Activated naive CD4-positive, alpha-beta T cell treated with Interleukin-2 at 50 U/mL for 16 hours (primary cell): Measurements from ENCODE around the gene SLC7A9.
"Not testable (repeated sequence)": the region's sequence is repeated elsewhere in the genome, so short reads cannot be mapped to it uniquely, and the experiment has no call there.

Source experiments
- DNase-seq: peaks from one replicate; pipeline ENCODE4 v3.0.0-alpha.2; 2020

The SLC7A9 gene

DNA sequence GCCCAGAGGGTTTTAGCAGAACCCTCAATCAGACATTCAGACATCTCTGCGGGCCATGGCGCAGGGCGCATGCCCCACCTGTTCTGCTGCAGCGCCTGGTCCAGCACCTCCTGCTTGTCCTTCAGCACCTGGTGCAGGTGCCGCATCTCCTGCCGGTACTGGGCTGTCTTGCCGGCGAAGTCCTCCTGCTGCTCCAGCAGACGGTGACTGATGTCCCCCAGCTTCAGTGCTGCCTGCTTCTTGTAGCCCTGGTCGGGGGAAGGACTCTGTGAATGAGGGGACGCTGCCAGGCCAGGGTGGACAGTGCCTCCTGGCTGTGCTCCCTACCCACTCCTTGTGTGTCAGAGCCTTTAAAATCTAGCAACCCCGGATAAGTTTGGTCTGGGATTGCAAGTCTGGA lies 12.2 kb upstream of the SLC7A9 start:
- no peak for DNase-seq

DNA sequence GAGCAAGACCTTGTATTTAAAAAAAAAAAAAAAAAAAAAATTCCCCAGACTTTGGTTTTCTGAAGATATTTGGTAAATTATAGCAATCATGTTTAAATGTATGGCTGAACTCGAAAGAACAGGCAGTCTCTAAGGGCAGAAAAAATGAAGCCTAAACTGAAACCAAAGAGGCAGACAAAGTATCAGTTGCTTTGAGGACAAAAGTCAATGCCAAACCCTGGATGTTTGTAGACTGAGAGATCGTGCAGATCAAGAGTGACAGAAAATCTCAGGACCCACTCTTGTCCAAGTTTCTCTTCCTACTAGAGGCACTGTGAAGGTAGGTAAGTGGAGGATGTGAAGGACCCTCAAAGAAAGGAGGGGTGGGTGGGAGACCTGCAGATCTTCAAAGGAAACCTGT lies 11.1 kb upstream of the SLC7A9 start:
- no peak for DNase-seq

DNA sequence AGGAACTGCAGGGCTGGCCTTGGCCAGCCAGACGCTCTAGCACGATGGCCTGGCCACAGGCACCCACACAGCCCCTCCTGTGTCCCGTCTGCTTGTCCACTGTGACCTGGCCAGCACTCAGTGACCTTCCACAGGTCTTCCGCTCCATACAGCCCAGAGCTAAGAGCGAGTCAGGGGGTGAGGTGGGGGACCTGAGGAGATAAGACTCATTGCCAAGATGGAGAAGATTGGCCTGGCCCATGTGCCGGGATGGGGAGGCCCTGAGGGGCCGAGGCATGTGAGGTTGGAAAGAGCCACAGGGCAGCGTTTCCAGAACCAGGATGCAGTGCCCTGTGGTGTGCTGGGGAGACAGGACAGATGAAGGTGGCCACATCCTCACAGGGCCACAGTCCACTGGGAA lies 10.2 kb upstream of the SLC7A9 start:
- no peak for DNase-seq

DNA sequence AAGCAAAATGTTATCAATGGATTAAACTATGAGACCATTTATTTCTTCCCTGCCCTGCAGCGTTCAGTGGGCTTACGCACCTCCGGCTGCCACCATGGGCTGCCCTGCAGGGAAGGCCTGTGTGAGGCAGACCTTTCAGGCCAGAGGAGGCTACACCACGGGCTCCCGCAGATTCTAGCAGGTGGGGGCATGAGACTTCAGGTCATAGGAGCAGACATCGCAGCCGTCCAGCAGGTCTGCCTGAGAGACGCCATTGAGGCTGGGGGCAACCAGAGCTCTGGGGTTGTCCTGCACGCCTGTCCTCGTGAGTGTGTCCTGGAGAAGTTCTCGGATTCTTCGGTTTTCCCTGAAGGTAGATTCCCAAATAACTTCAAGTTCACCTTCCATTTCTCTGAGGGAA lies 9.4 kb upstream of the SLC7A9 start:
- DNase-seq: no peak

DNA sequence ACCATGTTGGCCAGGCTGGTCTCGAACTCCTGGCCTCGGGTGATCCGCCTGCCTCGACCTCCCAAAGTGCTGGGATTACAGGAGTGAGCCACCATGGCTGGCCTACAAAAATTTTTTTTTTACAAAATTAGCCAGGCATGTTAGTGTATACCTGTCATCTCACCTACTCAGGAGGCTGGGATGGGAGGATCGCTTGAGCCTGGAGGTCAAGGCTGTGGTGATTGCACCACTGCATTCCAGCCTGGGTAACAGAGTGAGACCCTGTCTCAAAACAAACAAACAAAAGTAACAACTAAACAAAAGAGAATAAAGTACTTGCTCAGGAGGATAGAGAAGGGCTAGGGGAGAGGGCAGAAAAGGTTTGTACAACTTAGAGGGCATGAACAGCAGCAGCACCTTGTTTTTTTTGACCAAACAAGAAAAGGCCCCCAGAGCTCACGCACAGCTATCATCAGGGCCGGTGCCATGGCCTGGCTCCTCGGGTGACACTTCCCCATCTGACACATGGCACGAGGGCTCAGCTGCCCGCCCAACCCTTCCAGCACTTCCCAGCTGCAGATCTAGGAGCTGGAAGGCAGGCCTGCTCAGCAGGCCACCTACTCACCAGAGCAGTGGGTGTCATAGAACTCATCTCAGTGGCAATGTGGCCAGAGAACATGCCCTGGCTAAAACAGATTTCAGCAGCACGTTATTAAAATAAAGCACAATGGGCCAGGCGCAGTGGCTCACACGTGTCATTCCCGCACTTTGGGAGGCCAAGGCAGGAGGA lies 8.6 kb upstream of the SLC7A9 start:
- no peak for DNase-seq

DNA sequence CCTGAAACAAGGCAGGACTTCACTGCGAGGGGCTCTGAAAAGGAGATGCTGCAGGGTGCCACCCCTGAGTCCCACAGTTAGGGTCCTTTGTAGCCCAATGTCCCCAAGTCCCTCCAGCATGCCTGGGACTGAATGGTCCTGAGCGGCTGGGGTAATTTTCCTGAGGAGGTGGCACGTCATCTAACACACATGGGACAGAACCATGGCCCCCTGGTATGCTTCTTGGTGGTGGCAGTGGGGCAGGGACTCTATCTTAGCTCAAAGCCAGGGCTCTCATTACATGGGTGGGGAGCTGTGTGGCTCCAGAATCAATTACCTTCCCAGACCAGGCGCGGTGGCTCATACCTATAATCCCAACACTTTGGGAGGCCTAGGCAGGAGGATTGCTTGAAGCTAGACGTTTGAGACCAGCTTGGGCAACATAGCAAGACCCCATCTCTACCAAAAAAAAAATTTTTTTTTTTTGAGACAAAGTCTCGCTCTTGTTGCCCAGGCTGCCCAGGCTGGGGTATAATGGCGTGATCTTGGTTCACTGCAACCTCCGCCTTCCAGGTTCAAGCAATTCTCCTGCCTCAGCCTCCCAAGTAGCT lies 7.9 kb upstream of the SLC7A9 start:
- no peak for DNase-seq

DNA sequence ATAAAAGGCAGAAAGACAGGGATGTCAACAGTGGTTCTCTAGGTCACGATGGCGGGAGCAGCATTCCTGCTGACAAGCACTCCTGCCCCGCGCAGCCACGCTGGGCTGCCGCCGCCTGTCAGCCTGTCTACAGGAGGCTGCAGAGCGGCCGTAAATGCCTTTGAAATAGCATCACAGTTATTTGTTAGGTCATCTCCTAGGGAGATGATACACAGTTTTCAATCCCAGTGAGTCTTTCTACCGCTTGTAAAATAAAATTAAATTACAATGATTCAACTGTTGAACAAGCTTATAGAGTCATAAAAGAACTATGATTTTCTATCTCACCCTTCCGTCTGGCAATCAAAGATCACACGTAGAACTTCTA lies 7.3 kb upstream of the SLC7A9 start:
- no peak for DNase-seq

DNA sequence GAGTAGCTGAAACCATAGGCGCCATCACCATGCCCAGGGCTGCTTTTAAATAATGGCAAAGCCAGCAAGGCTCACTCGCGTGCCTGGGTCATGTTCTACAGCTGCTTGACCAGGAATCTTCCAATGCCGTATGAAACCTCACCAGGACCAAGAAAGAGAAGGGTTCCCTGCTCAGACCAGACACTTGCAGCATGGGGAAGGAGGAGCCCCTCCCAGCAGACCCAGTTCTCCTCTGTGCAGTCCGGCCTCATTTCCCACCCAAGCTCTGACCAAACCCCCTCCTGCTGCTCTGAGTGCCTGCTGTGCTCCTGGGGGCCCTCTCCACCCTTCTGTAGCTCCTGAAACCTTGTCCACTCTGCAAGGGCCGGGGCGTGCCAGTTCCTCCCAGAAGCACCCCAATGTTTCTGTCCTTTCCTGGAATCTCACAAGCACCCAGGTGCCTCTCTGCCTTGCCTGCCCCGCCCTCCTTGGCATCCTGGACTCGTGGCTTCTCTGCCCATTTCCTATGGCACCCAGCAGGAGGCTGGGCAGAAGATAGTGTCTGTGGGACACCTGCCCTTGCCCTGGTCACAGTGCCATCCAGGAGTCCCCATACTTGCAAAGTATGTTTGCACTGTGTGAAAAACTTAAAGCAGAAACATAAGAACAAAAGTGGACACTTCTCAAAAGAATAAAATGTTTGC lies 6.8 kb upstream of the SLC7A9 start:
- DNase-seq: no peak

DNA sequence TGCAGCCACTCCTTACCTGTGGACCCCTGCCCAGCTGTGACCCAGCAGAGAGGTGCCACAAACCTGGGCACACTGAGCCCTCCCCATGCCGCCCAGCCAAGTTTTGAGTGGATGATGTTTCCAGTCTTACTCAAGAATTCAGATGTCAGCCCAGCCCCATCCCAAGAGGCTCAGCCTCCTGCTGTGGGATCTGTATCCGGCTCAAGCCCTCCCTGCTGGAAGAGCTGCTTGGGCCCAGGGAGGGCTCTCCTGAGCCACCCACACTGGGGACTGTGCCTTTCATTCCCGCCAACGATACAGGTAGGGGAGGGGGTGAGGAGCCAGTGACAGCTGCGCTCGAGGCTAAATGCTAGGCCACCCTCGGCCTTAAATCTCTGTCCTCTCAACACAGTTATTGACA lies 5.9 kb upstream of the SLC7A9 start:
- DNase-seq: no peak

DNA sequence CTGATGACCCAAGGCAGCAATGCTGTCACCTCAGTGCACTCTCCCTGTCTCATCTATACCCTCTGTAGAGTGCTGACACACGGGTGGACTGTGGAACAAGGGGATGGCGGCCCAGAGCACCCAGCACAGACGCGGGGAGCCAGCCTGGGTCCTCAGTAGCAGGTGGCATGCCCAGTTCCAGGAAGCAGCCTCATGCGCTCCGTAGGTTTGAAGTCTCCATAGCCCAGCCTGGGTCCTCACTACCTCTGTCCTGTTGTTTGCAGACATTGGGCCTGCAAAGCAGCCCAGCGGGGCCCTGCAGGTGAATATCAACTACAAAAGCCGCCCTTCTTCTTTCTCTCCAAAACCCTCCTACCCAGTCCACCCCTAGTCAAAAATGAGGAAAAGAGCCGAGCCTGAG lies 5.0 kb upstream of the SLC7A9 start:
- DNase-seq: no peak

DNA sequence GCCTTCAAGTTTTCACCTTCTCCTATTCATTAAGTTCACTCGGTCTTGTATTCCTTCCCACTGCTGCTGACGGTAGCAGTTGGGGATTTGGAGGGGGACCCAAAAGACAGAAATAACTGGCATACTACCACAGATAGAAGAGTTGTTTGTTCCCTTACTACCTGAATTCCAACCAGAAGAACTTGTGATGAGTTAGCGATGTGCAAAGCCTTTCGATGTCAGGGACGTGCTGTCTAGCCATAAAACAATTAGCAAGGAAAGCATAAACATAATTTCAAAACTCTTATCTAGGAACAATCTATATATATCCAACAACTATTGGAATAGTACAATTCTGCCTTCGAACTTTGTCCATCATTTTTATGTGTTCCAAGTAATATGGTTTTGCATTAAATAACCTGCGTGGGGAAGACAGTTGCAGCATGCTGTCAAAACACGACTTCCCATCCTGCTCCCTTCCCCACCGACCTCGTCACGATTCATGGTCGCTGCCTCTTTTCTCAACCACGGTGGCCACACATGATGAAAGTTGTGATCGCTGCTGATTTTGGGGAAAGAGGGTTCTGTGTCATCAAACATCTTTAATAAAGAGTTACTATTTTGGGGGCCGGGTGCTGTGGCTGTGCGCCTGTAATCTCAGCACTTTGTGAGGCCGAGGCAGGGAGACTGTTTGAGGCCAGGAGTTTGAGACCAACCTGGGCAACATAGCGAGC lies 3.8 kb upstream of the SLC7A9 start:
- no peak for DNase-seq

DNA sequence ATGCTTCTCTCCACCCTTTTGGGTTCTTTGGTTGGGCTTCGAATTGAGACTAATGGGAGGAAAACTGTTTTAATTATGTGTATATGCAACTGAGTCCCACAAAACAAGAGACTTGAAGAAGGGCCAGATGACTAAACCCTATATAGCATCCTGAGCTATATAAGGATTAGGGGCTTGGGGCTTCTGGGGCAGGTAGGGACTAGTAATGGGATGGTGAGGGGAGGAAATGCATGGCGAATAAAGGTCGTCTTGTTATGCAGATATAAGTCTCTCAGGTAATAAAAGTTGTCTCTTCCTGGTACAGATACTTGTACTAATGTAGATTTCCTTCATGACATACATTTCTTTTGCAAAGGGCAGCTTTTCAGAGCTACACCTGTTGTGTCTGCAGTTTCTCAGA lies 2.8 kb upstream of the SLC7A9 start:
- DNase-seq: no peak

DNA sequence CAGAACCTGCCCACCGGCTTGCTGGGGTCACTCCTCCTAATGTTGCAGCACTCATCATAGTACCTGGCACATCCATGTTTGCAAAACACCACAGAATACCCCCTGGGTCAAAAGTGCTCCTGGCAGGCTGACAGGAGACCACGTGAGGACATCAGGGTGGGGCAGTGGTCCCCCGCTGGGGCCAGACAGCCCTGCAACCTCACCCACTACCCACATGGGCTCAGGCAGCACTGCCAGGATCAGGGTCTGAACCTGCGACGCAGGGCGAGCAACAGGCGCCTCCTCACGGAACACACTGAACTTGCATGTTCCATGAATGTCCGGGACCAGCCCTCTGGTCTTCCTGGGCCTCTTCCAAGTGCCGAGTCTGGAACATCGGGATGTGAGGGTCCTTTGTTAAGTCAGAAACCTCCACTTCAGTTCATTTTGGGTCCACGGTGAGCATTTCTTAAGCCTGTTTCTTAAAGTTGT lies 1.4 kb upstream of the SLC7A9 start:
- DNase-seq: no peak

DNA sequence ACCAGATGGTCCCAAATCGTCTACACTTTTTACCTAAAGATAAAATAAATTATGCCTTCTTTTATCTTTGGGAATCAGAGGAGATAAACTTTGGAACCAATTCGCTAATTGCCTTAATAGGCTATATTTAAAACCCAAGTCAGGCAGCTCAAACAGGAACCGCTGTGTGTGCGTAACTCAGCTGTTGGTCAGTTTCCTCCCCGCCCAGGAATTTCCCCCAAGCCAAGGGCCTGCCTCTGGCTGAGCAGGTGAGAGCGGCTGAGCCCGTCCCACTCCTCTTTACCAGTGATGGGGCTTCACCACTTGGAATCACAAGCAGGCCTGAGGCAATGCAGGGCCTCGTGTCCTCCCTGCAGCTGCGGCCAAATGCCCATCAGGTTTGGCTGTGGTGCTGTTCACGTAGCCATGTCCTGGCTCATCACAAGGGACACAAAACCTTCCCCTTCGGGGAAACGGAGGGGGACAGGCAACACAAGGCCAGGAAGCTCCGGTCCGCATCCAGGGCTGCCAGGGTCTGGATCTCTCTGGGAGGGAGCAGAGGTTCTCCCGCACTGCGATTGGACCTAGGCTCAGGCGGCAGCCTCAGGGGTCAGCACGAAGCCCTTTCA lies 503 bp upstream of the SLC7A9 start:
- DNase-seq: no peak

DNA sequence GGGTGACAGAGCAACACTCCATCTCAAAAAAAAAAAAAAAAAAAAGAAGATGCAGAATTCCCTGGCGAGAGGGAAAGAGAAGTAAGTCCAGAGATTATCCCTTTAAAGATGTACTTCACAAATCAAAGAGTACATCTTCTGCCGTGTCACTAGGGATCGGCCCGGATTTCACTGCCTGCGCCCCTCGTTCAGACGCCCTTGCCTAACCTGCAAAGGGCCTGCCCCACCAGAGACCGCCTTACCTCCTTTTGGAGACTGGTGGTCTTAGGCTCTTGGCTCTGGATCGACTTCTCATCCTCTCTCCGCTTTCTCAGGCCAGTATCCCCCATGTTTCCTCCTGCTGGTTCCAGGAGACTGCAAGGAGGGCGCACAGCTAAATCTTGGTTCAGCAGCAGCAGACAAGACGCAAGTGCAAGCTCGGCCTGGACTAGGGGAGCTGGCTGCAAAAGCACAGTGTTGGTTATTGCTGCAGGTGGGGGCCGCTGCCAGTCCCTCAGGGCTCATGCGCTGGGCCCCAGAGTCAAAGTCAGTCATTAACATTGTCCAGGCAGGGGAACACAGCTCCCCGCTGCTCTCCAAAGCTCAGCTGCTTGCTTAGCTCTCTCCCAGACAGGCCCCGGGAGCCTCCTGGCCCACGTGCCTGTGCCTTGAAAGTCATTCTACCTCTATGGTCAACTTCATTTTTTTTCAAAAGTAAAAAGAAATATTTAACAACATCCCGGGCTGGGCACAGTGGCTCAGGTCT lies 1.2 kb downstream of the SLC7A9 start:
- DNase-seq: no peak

DNA sequence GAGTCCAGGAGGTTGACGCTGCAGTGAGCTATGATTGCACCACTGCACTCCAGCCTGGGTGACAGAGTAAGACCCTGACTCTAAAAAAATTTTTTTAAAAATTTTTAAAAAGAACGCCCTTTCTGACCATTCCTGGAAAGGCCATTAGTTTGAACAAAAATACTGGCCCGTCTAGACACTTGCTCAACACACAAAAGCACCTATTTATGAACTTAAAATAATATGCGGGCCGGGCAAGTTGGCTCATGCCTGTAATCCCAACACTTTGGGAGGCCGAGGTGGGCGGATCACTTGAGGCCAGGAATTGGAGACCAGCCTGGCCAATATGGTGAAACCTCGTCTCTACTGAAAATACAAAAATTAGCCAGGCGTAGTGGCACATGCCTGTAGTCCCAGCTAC lies 2.1 kb downstream of the SLC7A9 start:
- not testable (repeated sequence) for DNase-seq

DNA sequence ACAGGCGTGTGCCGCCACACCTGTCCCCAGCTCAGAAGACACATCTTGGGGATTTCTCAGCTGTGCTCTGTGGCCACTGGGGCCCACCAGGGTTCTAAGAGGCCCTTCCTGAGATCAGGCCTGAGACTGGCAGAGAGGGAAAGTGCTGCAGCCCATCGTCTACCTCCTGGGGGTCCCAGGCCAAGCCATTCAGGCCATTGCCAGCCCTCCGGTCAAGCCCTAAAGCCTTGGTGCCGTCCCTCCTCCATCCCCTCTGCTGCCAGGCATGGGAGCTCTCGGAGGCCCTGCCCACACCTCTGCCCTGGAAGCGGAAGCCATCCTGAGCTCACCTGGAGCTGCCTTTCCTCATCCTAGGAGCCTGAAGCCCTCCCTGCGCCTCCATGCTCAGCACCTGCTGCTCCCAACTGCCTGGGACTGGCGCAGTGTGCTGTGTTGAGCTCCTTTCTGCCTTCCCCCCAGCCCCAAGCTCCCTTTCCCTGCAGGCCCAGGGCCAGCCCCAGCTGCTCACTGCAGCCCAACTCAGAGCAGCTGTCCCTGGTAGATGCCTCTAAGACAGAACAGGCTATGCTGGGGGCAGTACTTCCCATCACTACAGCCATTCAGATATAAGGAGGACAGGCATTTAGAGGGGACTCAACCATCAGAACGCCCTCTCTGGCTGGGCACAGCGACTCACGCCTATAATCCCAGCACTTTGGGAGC lies 2.9 kb downstream of the SLC7A9 start:
- DNase-seq: no peak

DNA sequence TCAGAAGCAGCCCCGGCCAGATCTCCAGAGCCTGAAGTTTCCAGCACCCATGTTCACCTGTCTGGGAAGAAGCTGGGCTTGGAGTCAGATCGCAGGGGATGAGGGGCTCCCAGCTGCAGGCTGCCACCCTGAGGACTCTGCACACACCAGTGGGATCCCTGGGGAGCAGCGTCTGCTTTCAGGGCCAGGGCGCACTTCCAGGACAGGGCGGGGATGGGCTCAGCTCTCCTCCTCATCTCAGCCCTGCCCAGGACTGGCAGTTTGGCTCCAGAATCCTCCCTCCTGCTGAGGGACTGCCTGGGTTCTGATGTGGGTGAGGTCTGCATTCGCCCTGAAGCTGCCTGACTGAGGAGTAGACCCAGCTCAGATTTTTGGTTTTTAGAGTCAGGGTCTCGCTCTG lies 3.5 kb downstream of the SLC7A9 start:
- DNase-seq: no peak

DNA sequence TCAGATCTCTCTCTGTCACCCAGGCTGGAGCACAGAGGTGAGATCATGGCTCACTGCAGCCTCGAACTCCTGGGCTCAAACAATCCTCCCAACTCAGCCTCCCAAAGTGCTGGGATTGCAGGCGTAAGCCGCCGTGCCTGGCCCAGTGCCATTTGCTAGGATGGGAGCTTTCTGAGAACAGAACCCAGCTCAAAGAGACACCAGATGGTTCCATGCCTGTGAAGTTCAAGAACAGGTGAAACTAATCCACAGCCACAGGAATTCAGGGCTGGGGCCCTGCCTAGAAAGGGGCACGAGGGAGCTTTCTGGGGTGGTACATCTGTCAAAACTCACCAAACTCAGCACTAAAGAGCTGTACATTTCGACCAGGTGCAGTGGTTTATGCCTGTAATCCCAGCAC lies 4.2 kb downstream of the SLC7A9 start:
- DNase-seq: no peak

DNA sequence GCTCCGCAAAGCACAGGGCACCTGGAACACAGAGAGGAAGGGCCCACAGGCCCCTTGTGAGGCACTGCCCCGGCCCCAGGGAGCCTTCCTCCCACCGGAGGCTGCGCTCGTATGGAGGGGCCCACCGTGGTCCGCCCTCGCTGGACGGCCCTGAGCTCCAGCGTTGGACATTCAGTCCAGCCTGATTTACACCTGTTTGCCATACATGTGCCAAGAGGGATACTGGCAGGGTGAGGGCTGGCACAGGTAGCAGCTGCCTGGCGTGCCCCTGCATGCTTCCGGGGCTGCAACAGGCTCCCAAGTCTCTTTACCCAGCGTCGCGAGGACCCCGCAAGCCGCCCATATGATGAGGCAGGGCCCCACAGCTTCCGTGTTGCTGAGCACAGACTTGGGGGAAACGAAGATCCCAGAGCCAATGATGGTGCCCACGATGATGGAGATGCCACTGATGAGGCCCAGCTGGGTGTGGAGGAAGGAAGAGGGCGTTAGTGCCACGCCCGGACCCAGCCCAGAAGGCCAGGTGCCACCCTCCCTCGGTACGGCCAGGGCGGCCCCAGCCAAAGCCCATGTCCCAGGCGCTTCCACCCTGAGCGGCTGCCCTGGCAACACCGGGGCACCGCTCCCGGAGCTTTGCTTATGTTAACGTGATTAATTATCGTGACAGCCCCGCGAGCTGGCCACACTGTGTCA lies 5.1 kb downstream of the SLC7A9 start:
- DNase-seq: no peak

DNA sequence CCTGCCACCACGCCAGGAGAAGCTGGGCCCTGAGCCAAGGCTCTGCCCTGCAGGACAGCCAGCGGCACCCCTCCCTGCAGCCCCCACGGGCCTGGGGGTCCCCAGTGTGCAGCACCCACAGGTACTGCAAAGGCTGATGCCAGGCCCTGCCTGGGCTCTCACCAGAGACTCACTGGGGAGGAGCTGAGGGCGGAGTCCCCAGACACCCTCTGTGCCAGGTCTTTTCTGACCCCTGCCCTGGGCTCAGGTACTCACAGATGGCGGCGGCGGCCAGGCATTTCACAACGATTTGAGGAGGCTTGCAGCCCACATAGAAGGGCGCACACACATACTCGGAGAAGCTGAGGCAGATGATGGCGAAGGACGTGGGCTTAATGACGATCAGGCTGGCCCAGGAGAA lies 5.7 kb downstream of the SLC7A9 start:
- no peak for DNase-seq
